Measurements from ENCODE around the gene DMBX1.
A peak's percentile ranks its signal among the peaks of the same experiment; 100 is the strongest.

DMBX1 gene

DNA sequence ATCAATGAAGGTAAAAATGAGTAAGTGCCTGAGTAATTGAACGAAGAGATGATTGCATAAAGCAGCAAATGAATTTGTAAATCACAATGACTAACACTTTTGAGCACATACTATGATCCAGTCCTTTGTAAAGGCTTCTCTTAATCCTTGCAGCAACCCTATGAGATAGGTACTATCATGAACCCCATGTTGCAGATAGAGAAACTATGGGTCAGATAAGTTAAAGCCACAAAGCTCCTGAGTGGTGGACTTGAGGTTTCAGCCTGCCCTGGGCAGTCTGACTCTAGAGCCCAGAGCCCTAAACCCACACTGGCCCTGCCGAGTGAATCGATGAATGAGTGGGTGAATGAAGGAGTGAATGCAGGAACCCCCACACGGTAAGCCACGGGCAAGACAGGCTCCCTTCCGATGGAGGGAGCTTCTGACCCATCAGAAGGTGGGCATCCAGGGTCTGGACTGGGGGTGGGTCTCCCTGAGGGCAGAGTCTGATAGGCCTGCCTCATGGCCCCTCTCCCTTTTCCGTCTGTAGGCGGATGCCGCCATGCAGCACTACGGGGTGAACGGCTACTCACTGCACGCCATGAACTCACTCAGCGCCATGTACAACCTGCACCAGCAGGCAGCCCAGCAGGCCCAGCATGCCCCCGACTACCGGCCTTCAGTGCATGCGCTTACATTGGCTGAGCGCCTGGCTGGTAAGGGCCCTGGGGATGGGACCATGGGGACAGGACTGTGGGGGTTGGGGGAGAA is 17.0 kb downstream of the DMBX1 start:
- no peak for DNase-seq

DNA sequence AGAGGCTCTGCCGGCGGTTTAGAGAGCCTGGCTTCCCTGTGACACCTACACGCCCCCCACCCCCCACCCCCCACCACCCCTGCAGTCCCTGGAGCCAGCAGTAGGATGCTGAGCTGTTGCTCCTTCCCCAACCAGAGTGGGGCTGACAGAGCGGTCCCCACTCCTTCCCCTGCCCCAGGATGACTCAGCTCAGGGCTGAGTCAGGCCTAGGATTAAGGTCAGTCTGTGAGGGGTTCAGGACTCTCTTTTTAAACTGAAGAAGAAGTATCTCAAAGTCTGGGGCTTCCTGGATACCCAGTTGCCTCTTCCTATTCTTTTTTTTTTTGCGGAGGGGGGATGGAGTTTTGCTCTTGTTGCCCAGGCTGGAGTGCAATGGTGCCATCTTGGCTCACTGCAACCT is 19.1 kb downstream of the DMBX1 start:
- DNase-seq, result no peak

DNA sequence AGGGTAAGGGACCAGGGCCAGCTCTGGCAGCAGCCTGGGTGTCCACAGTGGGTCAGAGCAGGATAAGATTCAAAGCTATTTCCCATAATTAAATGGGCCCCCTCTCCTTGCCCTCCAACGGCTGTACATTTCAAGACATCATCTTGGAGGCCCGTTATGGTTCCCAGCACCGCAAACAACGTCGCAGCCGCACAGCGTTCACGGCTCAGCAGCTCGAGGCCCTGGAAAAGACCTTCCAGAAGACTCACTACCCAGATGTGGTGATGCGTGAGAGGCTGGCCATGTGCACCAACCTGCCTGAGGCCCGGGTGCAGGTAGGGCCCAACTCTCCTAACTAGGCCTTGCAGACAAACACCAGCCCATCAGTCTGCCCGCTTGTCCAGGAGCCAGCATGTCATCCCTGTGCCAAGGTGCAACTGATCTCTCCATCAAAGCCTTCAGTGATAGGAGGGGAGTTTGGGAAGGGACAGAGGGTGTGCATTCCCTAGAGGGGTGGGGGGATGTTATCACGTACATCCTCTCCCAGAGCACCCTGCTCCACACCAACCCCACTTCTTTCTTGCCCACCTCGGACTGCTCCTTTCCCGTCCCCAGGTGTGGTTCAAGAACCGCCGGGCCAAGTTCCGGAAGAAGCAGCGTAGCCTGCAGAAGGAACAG is 20.8 kb downstream of the DMBX1 start:
- DNase-seq, result no peak

DNA sequence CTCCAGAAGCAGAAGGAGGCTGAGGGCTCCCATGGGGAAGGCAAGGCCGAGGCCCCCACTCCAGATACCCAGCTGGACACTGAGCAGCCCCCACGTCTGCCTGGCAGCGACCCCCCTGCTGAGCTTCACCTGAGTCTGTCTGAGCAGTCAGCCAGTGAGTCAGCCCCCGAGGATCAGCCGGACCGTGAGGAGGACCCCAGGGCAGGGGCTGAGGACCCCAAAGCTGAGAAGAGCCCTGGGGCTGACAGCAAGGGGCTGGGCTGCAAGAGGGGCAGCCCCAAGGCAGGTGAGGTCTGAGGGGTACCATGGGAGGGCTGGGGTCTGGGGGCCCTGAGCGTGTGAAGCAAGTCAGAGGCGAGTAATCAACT is 21.3 kb downstream of the DMBX1 start:
- DNase-seq, result no peak

DNA sequence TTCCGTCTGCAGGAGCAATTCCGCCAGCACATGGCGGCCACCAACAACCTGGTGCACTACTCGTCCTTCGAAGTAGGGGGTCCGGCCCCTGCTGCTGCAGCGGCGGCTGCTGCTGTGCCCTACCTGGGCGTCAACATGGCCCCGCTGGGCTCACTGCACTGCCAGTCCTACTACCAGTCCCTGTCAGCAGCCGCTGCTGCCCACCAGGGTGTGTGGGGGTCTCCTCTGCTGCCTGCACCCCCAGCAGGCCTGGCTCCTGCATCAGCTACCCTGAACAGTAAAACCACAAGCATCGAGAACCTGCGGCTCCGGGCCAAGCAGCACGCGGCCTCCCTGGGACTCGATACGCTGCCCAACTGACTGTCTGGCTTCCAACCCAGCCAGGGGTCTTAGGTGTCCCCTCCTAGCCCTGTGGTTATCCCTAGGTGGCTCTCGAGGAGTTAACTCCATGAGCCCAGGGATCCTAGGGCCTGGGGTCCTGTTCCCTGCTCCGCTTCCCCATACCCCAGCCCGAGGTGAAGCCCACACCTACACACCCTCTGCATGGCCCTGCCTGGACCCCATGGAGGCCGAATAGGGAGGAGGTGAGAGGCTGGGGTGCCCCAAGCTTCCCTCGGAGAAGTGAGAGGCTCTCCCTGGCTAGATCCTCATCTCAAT is 22.6 kb downstream of the DMBX1 start:
- no peak for DNase-seq

DNA sequence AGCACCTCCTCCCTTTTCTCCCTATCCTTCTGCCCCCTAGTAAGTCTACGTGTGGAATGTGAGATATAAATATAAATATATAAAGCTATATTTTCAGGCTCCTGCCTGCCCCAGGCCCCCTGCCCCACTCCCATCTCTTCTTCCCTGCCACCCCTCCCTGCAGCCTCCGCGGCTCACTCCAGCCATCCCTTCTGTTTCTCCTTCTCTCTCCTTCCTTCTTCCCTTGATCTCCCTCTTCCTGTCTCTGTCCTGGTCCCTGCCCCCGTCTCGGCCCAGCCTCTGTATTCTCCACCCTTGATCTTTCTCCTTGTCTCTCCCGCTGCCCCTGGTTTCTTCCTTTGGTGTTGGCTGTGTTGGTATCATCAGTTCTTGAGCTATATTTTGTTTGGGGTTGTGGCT is 23.2 kb downstream of the DMBX1 start:
- no peak for DNase-seq

DNA sequence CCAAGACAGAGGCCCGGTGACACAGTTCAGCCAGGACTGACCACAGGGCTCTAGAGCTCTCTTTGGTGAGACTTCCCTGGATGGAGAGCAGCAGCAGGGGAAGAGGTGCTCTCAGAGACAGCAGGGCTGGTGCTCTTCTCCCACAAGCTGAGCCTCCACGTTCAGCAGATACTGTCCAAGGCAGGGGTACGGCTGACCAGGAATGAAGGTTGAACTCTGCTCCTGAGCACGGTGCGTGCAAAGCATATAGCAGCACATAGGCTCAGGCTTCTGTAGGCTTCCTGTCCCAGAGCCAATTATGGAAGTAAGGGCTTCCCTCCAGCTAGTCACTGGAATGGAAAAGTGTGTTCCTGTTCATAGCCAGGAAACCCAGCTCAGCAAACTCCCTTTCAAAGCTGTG is 23.9 kb downstream of the DMBX1 start:
- DNase-seq, result no peak

DNA sequence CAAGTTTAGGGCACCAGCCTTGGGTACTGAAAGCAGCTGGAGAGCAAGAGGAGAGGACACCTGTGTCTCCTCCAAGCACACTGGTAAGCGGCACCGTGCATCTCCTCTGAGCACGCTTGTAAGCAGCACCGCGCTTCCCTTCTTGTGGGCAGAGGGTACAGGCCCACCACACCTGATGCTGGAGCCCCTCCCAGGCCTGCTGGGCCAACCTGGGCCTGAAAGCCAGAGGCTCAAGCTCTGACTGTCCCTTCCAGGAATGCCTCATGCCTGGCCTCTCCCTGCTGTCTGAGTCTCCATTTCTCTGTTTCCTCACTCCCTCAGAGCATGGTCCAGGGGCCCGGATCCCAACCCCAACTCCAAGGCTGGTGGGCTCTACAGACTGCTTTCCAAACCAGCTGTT is 25.9 kb downstream of the DMBX1 start:
- no peak for DNase-seq

DNA sequence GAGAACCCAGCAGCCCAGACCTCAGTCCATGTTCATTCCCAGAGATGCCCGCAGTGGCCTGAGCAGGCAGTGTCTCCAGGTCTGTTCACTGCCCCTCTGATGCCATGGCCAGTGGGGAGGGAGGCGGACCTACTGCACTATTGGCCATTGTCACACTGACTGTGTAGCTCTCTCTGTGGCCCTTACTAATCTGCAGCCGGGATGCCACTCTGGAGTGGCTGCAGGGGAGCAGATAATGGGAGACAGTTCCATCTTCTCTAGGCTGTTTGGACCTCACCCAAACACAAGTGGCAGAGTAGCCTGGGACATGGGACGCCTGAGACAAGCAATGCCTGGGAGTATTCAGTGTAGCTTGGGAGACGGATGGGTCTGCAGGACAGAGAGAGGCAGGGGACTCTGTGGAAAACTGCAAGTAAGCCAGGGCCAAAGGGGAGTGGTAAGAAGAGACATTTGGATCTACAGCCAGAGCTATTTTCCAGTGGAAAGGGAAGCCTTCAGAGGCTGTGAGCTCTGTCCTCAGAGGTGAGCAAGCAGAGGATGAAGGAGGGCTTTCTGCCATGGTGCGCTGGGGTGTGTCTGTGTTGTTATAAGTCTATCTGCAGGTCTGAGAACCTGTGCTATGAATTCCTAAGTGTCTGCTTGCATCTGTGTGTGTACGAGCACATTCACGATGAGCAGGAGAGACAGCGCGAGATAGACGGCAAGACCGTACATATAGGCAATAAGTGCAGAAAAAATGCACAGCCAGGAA is 26.7 kb downstream of the DMBX1 start:
- no peak for DNase-seq

DNA sequence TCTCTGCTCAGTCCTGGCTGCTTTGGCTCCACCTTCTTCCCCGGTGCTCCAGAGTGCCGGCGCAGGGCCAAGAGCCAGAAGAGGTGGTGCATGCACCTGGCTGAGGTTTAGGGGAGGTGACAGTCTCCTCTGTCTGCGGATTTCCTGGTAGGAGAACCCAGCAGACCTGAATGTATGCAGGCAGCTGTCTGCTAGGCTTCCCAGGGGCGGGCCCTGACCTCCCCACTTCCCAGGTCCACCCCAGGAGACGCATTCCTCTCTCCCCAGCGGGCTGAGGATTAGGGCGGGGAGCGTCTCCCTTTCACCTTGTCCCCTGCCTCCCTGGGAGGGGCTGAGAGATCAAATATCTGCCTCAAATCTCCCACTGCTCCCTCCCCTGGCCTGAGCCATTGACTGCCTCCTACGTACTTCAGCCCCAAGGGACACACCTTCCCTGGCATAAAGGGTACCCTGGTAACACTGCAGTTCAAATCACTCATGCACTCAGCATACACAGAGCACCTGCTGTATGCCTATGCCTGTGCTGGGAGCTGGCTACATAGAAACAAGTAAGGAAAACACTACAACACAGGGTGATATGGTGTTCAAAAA is 27.5 kb downstream of the DMBX1 start:
- DNase-seq, result no peak

DNA sequence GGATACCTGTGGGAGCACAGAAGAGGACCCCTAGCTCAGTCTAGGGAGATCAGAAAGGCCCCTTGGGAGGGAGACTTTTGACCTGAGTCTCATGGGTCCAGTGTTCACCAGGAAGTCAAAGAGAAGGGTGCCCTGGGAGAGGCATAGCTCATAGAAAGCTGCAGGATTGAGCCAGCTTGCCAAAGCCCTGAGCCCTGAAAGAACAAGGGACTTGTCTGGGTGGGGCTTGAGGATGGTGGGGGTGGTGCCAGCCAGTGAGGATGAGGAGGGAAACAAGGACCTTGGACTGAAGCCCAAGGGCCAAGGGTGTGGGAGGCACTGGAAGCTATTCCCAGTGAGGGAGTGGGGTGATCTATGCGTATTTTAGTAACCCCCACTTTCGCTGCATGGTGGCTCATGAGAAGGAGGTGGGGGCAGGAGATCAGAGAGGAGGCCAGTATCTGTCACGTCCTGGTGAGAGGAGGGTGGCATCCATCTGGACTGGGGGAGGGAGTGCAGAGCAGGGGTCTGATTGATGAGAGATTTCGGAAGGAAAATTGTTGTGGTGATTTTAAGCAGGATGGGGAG is 28.4 kb downstream of the DMBX1 start:
- DNase-seq, result no peak

DNA sequence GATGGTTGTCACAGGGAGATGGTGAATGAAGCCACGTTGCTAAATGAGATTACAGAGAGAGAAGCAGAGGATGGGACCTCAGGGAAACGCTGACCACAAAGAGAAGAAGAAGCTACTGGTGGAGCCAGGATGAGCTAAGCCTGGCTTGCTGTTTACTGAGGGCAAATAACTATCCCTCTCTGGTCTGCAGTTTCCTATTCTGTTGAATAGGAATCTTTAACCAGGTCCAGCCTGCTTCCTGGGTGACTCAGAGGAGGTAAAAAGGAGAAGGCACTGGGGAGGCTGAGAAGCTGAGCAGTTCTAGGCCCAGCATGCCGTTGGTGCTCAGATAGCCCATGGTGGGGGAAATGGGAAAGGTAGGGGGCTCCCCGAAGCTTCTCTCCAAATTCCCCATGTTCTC is 29.6 kb downstream of the DMBX1 start:
- no peak for DNase-seq

DNA sequence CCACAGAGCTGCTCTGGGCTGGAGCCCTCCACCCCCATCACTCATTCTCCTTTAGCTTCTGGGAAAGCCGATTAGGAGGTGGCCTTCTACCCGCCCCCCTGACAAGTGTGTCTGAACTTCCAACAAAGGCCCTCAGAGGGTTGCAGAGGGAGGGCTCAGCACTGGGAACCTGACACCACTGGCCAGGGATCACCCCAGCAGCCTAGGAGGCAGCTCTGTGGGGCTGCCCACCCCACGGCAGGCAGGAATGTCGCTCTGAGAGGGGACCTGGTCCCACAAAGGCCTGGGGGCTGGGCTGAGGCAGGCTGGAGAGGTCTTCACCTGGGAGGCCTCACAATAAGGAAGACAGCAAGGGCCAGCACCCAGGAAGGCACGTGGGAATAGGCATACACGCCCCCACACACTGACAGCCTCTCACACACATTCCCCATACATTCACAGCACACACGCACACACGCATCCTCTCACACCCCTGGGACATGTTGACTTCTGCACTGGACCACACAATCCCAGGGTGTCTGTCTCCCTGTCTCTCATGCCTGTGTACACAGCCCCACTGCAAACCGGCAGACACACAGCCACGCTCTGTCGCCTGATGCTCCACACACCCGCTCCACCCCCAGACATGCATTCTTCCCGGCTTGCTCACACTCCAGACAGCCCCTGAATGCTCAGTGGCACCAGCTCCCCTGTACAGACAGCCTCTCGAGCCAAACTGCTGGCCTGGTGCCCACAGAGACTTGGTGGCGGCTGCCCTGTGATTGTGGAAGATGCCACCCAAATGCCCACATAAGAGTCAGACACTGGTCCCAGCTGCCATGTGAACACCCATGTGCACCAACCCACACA is 30.7 kb downstream of the DMBX1 start:
- DNase-seq, result no peak

DNA sequence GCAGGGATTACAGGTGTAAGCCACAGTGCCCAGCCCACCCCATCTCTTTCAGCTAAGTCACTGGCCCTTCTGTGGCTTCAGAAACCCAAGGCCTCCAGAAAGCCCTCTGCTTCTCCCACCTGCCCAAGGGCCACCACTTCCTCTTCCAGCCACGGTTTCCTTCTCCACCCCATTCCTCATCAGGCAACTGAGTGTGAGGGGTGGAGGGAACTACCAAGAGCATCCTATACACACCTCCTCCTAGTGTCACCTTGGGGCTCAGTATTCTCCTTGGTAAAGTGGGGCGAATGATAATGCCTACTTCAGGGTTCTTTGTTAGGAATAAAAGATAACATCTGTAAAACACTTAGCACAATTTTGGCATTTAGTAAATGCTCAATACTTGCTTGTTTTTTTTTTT is 31.8 kb downstream of the DMBX1 start:
- DNase-seq, result no peak

DNA sequence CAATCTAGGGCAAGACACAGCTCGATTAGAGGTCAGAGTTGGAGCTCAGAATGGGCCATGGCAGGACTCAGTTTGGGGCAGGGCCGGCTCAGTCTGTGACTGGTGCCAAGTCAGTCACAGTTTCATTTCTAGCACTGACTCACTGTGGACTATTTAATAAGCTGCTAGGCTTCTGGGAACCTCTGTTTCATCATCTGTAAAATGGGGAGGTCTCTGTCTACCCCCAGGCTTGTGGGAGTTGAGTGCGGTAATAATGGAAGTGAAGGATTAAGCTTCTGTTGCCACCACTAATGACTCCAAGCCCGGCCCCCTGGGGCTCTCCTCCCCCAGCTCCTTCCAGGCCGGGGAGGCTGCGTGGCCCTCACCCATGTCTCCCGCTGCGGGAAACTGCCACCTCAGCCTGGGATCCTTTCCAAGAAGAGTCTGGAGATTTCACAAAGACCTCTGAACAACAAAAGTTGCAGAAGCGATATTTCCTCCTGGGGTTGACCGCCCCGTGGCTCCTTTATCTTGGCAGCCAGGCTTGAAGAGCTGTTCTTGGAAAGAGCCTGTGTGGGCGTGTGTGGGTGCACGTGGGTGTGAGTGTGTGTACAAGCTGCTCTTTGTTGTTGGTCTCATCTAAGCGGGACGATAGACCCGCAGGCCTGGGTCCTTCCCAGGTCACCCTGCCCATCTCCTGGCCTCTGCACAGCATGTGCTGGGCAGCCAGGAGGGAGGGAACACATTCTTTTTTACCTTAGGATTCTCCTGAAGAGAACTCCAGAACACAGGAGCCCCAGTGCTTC is 32.7 kb downstream of the DMBX1 start:
- peak; percentile 32 to 42 for DNase-seq

DNA sequence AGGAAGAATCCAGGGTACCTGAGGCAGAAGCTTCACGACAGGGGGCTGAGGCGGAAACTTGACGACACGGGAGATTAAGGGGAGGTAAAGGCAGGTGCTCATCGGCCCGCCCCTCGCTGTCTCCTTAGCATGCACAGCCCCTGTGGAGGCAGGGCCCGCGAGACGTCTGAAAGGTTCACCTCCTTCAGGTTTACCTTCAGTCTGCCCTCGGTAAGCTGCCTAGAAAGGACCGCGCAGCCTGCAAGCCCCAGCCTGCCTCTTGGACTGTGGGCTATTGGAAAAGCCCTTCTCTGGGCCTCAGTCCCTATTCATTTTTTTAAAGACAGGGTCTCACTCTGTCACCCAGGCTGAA is 33.3 kb downstream of the DMBX1 start:
- no peak for DNase-seq

DNA sequence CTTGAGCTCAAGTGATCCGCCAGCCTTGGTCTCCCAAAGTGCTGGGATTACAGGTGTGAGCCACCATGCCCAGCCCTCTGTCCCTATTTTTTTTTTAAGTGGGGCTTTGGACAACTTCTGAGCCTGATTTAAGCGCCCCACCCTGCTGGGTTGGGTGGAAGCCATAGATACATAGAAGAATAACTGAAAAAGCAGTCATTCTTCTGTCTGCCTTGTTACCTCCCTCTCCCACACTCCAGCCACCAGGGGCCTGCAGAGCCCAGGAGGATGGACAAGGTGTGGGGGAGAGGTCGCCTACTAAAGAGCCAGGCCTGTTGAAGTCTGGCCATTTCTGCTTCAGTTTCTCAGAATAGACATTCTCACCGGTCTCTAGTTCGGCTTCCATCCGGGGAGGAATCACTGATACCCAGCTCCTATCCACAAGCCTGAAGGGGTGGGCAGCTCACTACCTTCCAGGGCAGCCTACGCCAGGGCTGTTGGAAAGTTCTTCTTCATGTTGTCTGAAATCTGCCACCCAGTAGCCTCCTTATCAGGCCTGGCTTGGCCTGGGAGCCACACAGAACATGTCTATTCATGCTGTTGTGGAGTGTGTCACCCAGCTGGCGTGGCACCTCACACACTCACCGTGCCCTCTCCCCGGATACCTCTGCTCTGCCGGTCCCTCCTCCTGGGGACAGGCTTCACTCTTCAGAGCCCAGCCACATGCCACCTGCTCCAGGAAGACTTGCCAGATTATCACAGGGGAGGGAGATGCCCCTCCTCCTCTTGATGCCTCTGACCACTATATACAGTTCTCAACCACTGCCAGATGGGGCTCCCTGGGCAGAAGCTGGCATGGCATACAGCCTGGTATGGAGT is 34.1 kb downstream of the DMBX1 start:
- no peak for DNase-seq

DNA sequence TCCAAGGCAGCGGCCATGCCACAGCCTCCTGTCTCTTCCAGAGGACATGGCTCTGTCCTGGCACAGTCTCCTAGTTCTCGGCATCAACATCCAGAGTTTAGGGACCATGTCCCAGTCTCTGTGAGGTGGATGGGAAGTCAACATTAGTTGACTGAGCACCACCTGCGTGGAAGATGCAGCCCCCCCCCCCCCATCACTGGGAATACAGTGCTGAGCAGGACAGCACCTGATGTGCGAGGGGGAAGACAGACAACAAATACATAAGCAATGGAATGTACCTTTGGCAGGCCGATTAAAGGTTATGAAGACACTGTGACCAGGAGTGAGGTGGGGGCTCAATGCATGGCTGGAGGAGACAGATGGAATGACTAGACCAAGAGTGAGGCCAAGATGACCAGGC is 35.2 kb downstream of the DMBX1 start:
- no peak for DNase-seq

DNA sequence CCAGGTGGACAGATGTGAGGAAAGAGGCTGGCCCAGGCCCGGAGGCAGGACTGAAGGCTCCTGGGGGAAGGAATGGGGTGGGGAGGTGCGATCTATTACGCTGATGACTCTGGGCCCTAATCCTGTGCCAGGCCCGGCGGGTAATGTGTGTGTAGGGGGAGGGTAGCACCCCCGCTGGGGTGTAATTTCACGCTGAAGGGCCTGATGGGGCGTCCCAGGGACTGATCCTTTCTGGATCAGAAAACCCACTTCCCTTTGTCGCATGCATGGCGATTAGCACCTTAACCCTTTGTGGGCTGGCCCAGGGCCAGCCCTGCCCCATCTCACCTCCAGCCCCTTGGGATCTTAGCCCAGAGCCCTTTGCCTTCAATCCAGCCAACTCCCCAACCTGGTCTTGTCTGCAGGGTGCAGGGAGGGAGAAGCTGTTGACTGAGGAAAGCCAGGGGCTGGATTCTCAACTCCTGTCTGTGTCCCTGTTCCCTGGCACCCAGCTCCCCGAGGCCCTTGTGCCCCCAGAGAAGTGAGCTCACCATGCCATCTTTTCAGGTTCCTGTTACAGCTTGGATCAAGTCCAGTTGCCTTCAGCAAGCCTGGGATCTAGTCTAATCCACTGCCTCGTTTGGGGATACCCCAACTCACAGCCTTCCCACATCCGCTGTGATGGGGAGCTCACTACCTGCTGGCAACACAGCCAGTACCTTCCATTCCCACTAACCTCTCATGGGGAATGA is 35.8 kb downstream of the DMBX1 start:
- no peak for DNase-seq
